RWPE1 (cell line): ENCODE results near the gene NFIA.

Source experiments
- CTCF ChIA-PET: fragments of 350-600 bp; sonication (Branson Sonifier 250); formaldehyde crosslinking; extraction: SDS; loops from one replicate; lab custom pipeline; 2021; lab: Yijun Ruan, JAX
- POLR2A ChIA-PET: fragments of 400-600 bp; formaldehyde crosslinking; extraction: SDS; loops from one replicate; lab custom pipeline; 2020; ENCODE audit warnings: antibody characterized with exemption; ENCODE audit not compliant: low non-redundant PET; lab: Yijun Ruan, JAX
- DNase-seq: peaks from one replicate; pipeline ENCODE4 v3.0.0; 2012; ENCODE audit warnings: low spot score
- H3K27ac ChIP-seq: fragments of 450-650 bp; 2 replicates; pipeline ENCODE4 v1.5.1; 2017
- TF ChIP-seq, protein P1 (sequence below): fragments of 450-650 bp; conservative IDR thresholded peaks from 2 replicates; pipeline ENCODE4 v1.5.1; 2017; ENCODE audit warnings: low read depth, mild to moderate bottlenecking

Gene NFIA

DNA sequence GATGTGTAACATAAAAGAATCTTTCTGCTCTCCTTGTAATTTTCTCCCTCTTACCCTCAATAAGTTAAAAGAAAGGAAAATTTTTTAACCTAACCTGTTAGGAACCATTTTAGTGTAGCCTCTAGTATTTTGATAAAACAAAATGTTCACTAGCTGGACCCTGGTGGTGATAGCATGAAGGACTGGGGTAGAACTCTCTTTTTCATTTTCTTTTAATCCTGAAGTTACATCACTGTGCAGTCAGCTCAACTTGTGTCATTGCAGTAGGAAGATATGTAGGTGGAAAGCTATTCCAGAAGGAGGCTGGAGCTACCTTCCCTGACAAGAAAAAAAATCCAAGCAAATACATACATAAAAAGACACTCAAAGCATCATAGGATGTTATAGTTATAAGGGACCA is 39.3 kb downstream of the NFIA start:
- no peak overlapping the region for H3K27ac ChIP-seq
- POLR2A ChIA-PET, result no interaction called here
- TF ChIP-seq, protein P1, sequence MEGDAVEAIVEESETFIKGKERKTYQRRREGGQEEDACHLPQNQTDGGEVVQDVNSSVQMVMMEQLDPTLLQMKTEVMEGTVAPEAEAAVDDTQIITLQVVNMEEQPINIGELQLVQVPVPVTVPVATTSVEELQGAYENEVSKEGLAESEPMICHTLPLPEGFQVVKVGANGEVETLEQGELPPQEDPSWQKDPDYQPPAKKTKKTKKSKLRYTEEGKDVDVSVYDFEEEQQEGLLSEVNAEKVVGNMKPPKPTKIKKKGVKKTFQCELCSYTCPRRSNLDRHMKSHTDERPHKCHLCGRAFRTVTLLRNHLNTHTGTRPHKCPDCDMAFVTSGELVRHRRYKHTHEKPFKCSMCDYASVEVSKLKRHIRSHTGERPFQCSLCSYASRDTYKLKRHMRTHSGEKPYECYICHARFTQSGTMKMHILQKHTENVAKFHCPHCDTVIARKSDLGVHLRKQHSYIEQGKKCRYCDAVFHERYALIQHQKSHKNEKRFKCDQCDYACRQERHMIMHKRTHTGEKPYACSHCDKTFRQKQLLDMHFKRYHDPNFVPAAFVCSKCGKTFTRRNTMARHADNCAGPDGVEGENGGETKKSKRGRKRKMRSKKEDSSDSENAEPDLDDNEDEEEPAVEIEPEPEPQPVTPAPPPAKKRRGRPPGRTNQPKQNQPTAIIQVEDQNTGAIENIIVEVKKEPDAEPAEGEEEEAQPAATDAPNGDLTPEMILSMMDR, result no peak
- DNase-seq, result no peak
- CTCF ChIA-PET, result interaction anchor here (0.6 kb wide), 1 partner anchor 95 kb away, joined by 7 read pairs; no protein-coding TSS in a partner anchor

DNA sequence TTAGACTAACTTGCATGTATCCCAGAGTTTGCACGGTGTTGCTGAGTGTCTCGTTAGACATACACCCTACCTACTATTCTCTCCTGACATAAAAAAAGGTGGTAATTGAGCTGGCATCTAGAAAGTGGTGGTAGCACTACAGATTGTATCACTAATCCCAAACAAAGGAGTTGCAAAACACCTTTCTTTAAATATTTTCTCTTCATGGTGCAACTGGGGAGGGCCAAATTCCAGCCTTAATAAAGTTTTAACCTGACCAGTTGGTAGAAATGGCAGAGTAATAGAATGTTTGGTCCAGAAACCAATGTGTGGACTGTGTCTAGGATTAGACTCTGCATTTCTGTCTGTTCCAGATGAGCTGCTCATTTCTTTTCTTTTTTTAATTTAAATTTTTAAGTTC is 40.0 kb downstream of the NFIA start:
- H3K27ac ChIP-seq, result no peak overlapping the region
- ChIA-PET POLR2A (no interaction called here), CTCF (no interaction called here)
- DNase-seq, result no peak
- TF ChIP-seq, protein P1, result no peak

DNA sequence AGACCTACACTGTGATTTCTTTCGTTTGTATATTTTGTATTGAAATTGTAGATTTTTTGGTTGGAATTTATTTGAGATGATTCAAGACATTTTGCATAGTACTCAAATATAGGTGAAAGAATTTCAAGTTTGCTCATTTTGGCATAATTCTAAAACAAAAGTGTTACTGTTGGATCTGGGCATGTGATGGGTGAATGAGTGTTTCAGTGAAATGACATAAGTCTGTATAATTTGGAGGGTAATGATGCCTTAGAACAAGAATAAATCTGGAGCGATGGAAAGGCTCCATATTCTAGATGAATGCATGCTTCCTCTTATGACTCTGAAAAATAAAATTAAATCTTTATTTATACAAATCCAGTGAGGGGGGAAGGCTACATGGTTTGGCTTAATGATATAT is 41.0 kb downstream of the NFIA start:
- no peak overlapping the region for H3K27ac ChIP-seq
- CTCF ChIA-PET, result interaction anchor here (0.7 kb wide), 1 partner anchor 45 kb away, joined by 3 read pairs; no protein-coding TSS in a partner anchor
- TF ChIP-seq, protein P1, result no peak
- DNase-seq, result no peak
- POLR2A ChIA-PET, result no interaction called here

DNA sequence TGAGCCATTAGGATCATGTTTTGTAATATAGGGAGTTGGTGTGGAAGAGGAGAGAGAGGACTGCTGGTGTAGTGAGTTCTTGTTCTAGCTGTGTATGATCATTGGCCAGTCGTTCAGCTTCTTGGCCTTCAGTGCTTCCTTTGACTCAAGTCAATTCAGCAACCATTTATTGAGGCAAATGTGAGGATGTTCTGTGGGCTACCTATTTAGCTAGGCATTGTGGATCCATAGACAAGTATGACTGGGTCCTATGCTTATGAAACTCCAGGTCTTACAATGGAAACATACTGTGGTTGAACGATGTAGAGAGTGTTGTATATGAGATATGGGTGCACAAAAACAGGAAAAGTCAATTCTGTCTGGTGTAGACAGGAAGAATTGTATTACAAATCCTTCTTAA is 41.7 kb downstream of the NFIA start:
- H3K27ac ChIP-seq, result no peak overlapping the region

DNA sequence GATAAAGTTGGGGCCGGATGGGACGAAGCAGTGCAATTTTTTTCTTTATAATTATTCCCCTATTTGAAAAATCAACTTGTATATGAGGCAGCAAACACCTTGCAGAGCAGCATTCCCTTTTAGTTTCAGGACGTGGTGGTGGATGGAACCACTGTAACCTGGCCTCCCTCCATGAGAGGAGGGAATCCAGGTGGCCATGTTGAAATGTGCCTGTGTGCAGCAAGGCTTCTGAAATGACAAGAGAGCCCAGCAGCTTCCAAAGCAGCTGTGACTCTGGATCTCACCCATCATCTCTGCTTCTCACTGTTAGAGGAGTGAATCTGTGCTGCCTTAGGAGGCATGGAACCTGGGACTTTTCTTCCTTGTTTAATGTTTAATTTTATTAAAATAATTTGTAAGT is 42.3 kb downstream of the NFIA start:
- ChIA-PET POLR2A (no interaction called here), CTCF (no interaction called here)
- TF ChIP-seq, protein P1, result no peak
- H3K27ac ChIP-seq, result no peak overlapping the region
- DNase-seq, result no peak

More for the DNA sequence above, 41.7 kb downstream of the NFIA start:
- CTCF ChIA-PET, result interaction anchor here (0.7 kb wide), 1 partner anchor 46 kb away, joined by 3 read pairs; no protein-coding TSS in a partner anchor
- POLR2A ChIA-PET, result interaction anchor here (0.6 kb wide), 1 partner anchor 46 kb away, joined by 3 read pairs; no protein-coding TSS in a partner anchor
- no peak for DNase-seq
- TF ChIP-seq, protein P1, result no peak

DNA sequence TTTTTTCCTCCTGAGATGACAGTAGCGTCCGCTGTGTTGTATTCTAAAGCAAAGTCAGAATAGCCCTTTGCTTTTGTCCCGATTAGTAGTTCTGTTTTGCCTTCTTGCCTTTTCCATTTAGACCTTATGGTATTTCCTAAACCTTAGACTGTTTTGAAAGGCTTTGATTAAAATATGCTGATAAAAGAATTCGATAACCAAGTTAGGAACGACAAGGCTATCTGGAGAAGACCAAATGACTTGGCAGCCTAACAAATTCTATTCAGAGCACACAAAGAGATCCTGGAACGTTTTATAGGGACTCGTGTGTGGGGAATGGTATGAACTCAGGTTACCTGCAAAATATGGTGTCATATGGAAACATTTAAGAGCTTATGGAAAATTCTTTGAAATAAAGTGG is 42.9 kb downstream of the NFIA start:
- DNase-seq, result no peak
- TF ChIP-seq, protein P1, result no peak
- H3K27ac ChIP-seq, result no peak overlapping the region
- POLR2A ChIA-PET, result interaction anchor here (0.6 kb wide), 1 partner anchor 44 kb away, joined by 3 read pairs; no protein-coding TSS in a partner anchor
- CTCF ChIA-PET, result interaction anchor here (0.5 to 0.6 kb wide), 2 partner anchors 74 to 1020 kb away, joined by 3 to 4 read pairs; no protein-coding TSS in a partner anchor
